ENCODE measurements around the gene INPP5A. TPM values are rescaled to one million over a fixed set of nuclear protein-coding genes. Genes with fewer than 3 reads are reported as not detected.

The INPP5A gene
- total RNA-seq, 1 donor from 2014 or later: 14.2 TPM

GRCh38 chr10:132774181-132774901 is 236.8 kb downstream of the INPP5A start:
- no peak for DNase-seq (ENCODE audit: low spot score)
- no peaks in the 10 kb centered on the region for H3K79me2 ChIP-seq (ENCODE audit: low read depth)
- Mint-ChIP-seq H3K27me3 (ENCODE audit: insufficient read depth, low read depth) (peaks cover 6% of the 10 kb centered on the region), H3K9me3 (peaks cover 6% of the 10 kb centered on the region), H3K4me1 (peaks cover 4% of the 10 kb centered on the region), H3K4me3 (no peak overlapping the region), H3K36me3 (peaks cover 3% of the 10 kb centered on the region), H3K27ac (no peak overlapping the region)
- H3K9ac ChIP-seq: no peak overlapping the region
- no peak for TF ChIP-seq EZH2phosphoT487 (IDR thresholded peaks at IDR 0.05)
- TF ChIP-seq CTCF (IDR thresholded peaks at IDR 0.05): no peak
- TF ChIP-seq EZH2 (IDR thresholded peaks at IDR 0.05): no peak
- H2AFZ ChIP-seq (replicated peaks): no peak overlapping the region
- H3K27ac ChIP-seq: no peak overlapping the region
- no peak overlapping the region for H3K4me3 ChIP-seq
- H4K20me1 ChIP-seq (ENCODE audit: low read depth): peaks cover 2% of the 10 kb centered on the region
- no peak overlapping the region for H3K4me2 ChIP-seq
- no peaks in the 10 kb centered on the region for H3K9me3 ChIP-seq (ENCODE audit: low read depth)
- H3K27me3 ChIP-seq: no peaks in the 10 kb centered on the region
- peaks cover 3% of the 10 kb centered on the region for H3F3A ChIP-seq (ENCODE audit: low read depth)
- no peaks in the 10 kb centered on the region for H3K36me3 ChIP-seq
- no peaks in the 10 kb centered on the region for H3K4me1 ChIP-seq

- Histone ChIP-seq H3K4me1 (no peaks in the 10 kb centered on the region), H3K79me2 (ENCODE audit: low read depth) (no peaks in the 10 kb centered on the region), H3K36me3 (no peaks in the 10 kb centered on the region), H4K20me1 (ENCODE audit: low read depth) (peaks cover 2% of the 10 kb centered on the region), H2AFZ (replicated peaks) (no peak overlapping the region), H3F3A (ENCODE audit: low read depth) (peaks cover 3% of the 10 kb centered on the region), H3K4me3 (no peak overlapping the region), H3K9me3 (ENCODE audit: low read depth) (no peaks in the 10 kb centered on the region), H3K9ac (no peak overlapping the region), H3K27me3 (peaks cover 5% of the 10 kb centered on the region), H3K27ac (no peak overlapping the region), H3K4me2 (no peak overlapping the region)
- TF ChIP-seq EZH2 (IDR thresholded peaks at IDR 0.05) (no peak), EZH2phosphoT487 (IDR thresholded peaks at IDR 0.05) (no peak), CTCF (IDR thresholded peaks at IDR 0.05) (no peak)
- Mint-ChIP-seq H3K4me3 (no peak overlapping the region), H3K4me1 (peaks cover 4% of the 10 kb centered on the region), H3K36me3 (peaks cover 3% of the 10 kb centered on the region), H3K27ac (no peak overlapping the region), H3K27me3 (ENCODE audit: insufficient read depth, low read depth) (peaks cover 6% of the 10 kb centered on the region), H3K9me3 (peaks cover 6% of the 10 kb centered on the region)
- no peak for DNase-seq (ENCODE audit: low spot score)
Measured at GRCh38 chr10:132774902-132775863, 237.6 kb downstream of the INPP5A start.

- peaks cover 3% of the 10 kb centered on the region for H3F3A ChIP-seq (ENCODE audit: low read depth)
- peaks cover 4% of the 10 kb centered on the region for H4K20me1 ChIP-seq (ENCODE audit: low read depth)
- peaks cover 5% of the 10 kb centered on the region for H3K27me3 Mint-ChIP-seq (ENCODE audit: insufficient read depth, low read depth)
- H3K9me3 ChIP-seq (ENCODE audit: low read depth): no peaks in the 10 kb centered on the region
- H3K4me3 ChIP-seq: no peak overlapping the region
- H3K9me3 Mint-ChIP-seq: peaks cover 6% of the 10 kb centered on the region
- no peaks in the 10 kb centered on the region for H3K79me2 ChIP-seq (ENCODE audit: low read depth)
- H3K4me1 ChIP-seq: no peaks in the 10 kb centered on the region
- TF ChIP-seq EZH2phosphoT487 (IDR thresholded peaks at IDR 0.05) (no peak), CTCF (IDR thresholded peaks at IDR 0.05) (no peak), EZH2 (IDR thresholded peaks at IDR 0.05) (no peak)
- no peak overlapping the region for H3K27ac ChIP-seq
- no peak overlapping the region for H3K4me2 ChIP-seq
- peaks cover 4% of the 10 kb centered on the region for H3K4me1 Mint-ChIP-seq
- H2AFZ ChIP-seq (replicated peaks): no peak overlapping the region
- no peak for DNase-seq (ENCODE audit: low spot score)
- no peak overlapping the region for H3K27ac Mint-ChIP-seq
- no peak overlapping the region for H3K9ac ChIP-seq
- peaks cover 15% of the 10 kb centered on the region for H3K27me3 ChIP-seq
- no peaks in the 10 kb centered on the region for H3K36me3 ChIP-seq
- no peak overlapping the region for H3K4me3 Mint-ChIP-seq
- peaks cover 3% of the 10 kb centered on the region for H3K36me3 Mint-ChIP-seq
Measured at GRCh38 chr10:132776186-132776585, 238.6 kb downstream of the INPP5A start.
